Measurements from ENCODE around the gene DAAM2.
A peak's percentile ranks its signal among the peaks of the same experiment; 100 is the strongest.

The DAAM2 gene

GRCh38 chr6:39791850-39792539, at the start of gene DAAM2:
Gene DAAM2, plus strand, starts transcription at chr6:39792376. Its CDS starts 63,927 bp downstream, at chr6:39856303.
- peaks cover 0 to 52% (median 30%) of the 10 kb centered on the region in 4 donors for H3K4me1 ChIP-seq
- no peaks in the 10 kb centered on the region for H3K9me3 ChIP-seq
- peak within 1 kb of the TSS; percentile 86 to 95 for H3K27ac ChIP-seq
- H3K27me3 ChIP-seq = no peaks in the 10 kb centered on the region
- peak; percentile 63 to 89 for DNase-seq
- H3K36me3 ChIP-seq = no peaks in the 10 kb centered on the region
- intact Hi-C loops (cut with DNase I; ENCODE audit: low total_unique reads) = no loop called here
- peak in 1 of 2 experiments; percentile 11 for TF ChIP-seq CTCF (IDR thresholded peaks at IDR 0.05)
- peak within 1 kb of the TSS; percentile 63 to 82 for H3K4me3 ChIP-seq

- intact Hi-C loops (cut with DNase I; ENCODE audit: low total_unique reads) = no loop called here
- Histone ChIP-seq H3K4me3 (no peak overlapping the region), H3K4me1 (no peaks in the 10 kb centered on the region), H3K27ac (no peak overlapping the region), H3K9me3 (no peaks in the 10 kb centered on the region), H3K36me3 (no peaks in the 10 kb centered on the region), H3K27me3 (no peaks in the 10 kb centered on the region)
- DNase-seq = no peak
- TF ChIP-seq CTCF (IDR thresholded peaks at IDR 0.05) = no peak
These were observed 45.4 kb upstream of the DAAM2 start for GRCh38 chr6:39746795-39747194.

GRCh38 chr6:39752835-39753724, 39.1 kb upstream of the DAAM2 start:
- Histone ChIP-seq H3K4me1 (peaks cover 0 to 28% (median 14%) of the 10 kb centered on the region in 4 donors), H3K27ac (peak overlapping the region; percentile 62 to 72), H3K9me3 (no peaks in the 10 kb centered on the region), H3K4me3 (no peak overlapping the region), H3K36me3 (no peaks in the 10 kb centered on the region), H3K27me3 (no peaks in the 10 kb centered on the region)
- DNase-seq = no peak
- no peak for TF ChIP-seq CTCF (IDR thresholded peaks at IDR 0.05)
- intact Hi-C loops (cut with DNase I; ENCODE audit: low total_unique reads) = no loop called here

- Histone ChIP-seq H3K27me3 (no peaks in the 10 kb centered on the region), H3K9me3 (no peaks in the 10 kb centered on the region), H3K4me3 (no peak overlapping the region), H3K27ac (peak overlapping the region; percentile 62 to 72), H3K36me3 (no peaks in the 10 kb centered on the region), H3K4me1 (peaks cover 0 to 28% (median 14%) of the 10 kb centered on the region in 4 donors)
- intact Hi-C loops (cut with DNase I; ENCODE audit: low total_unique reads) = no loop called here
- TF ChIP-seq CTCF (IDR thresholded peaks at IDR 0.05) = no peak
- peak in 1 of 2 donors; percentile 57 for DNase-seq
These were observed 38.5 kb upstream of the DAAM2 start for GRCh38 chr6:39753725-39754045.

GRCh38 chr6:39754514-39755115, 37.6 kb upstream of the DAAM2 start:
- H3K4me3 ChIP-seq = no peak overlapping the region
- peak overlapping the region; percentile 62 to 72 for H3K27ac ChIP-seq
- H3K27me3 ChIP-seq = no peaks in the 10 kb centered on the region
- no peaks in the 10 kb centered on the region for H3K9me3 ChIP-seq
- peaks cover 0 to 34% (median 14%) of the 10 kb centered on the region in 4 donors for H3K4me1 ChIP-seq
- intact Hi-C loops (cut with DNase I; ENCODE audit: low total_unique reads) = no loop called here
- peak in 1 of 2 donors; percentile 27 for DNase-seq
- no peak for TF ChIP-seq CTCF (IDR thresholded peaks at IDR 0.05)
- H3K36me3 ChIP-seq = no peaks in the 10 kb centered on the region

All from tibial artery (tissue), 4 donors.